Activated CD4-positive, CD25-positive, alpha-beta regulatory T cell (primary cell): ENCODE results near the gene SHMT1.
"Not testable (repeated sequence)": the region's sequence is repeated elsewhere in the genome, so short reads cannot be mapped to it uniquely, and the experiment has no call there.

ENCODE experiments used
- DNase-seq, 4 experiments: peaks; one replicate each; lab custom pipeline; 2025; lab: John Stamatoyannopoulos, UW

Gene SHMT1

DNA sequence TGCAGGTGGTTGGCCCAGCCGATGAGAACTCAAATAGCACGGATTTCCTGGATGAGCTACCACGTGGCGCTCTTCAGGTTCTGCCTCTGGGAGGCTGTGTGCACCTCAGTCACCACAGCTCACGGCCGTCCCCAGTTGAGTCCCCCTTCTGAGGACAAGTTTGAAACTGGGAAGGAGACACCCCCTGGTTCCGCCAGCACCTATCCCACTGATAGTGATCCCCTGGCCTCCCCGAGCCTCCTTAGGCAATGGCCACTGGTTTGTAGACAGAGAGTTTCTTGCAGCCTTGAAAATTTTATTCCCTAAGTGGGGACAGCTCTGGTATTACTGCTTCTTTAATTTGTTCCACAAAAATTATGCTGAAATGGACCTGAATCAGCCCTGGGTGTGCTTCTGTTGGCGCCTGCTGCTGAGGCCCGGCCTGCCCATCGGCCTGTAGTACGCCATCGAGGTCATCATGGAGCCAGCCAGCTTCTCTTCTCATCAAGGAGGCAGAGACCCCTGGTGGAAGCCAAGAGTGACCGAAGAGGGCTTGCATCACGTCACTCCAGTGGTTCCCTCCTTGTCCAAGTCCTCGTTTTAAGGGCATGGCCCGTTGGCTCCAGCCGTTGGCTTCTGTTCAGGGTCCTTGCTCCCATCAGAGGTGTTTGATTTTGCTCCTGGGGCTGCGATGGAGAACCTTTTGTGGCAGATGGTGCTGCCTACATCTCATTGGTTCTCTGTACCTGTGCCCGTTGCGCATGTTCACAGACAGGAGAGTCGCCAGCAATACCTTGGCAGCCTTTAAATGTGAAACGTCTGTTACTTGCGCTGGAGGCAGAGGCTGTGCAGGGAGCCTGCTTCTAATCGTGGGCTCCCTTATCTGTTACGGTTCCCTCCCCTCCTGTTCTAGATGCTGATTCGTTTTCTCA is 39.0 kb downstream of the SHMT1 start:
- no peak for DNase-seq

DNA sequence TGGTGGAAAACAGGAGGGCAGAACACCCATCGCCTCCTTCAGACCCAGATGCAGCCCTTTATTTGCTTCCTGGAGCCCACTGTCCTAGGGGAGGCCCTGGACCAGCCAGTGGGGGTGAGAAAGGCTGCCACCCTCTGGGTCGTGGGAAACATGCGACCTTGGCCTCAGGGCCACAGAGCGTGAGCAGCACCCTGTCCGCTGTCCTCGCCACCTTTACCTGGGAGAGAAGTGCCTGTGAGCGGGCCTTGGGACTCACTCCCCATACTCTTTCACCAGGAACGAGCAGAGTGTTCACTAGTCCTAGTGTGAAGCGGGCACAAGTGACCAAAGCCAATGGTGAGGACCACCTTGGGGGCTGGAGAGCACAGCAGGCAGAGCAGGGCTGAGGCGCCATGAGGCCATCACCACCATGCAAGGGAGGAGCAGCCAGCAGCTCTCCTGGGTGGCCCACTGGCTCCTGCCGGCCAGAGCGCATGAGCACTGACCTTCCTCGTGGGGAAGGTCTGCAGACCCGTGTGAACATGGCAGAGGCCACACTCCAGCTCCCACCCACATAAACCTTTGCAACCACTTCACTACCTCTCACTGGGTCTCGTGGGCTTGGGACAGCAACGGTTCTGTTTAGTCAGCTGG is 39.7 kb downstream of the SHMT1 start:
- no peak for DNase-seq

GRCh38 chr17:18323007-18323406 is 40.3 kb downstream of the SHMT1 start:
- DNase-seq, result no peak

- DNase-seq, result no peak
Observed at GRCh38 chr17:18322522-18322921, 40.8 kb downstream of the SHMT1 start.

- no peak for DNase-seq
Observed at GRCh38 chr17:18321309-18321708, 42.0 kb downstream of the SHMT1 start.

GRCh38 chr17:18320301-18320700 is 43.0 kb downstream of the SHMT1 start:
- no peak for DNase-seq

GRCh38 chr17:18319604-18320256 is 43.6 kb downstream of the SHMT1 start:
- DNase-seq, result no peak

GRCh38 chr17:18318771-18319450 is 44.4 kb downstream of the SHMT1 start:
- DNase-seq, result no peak

GRCh38 chr17:18318117-18318516 is 45.2 kb downstream of the SHMT1 start:
- DNase-seq, result no peak

DNA sequence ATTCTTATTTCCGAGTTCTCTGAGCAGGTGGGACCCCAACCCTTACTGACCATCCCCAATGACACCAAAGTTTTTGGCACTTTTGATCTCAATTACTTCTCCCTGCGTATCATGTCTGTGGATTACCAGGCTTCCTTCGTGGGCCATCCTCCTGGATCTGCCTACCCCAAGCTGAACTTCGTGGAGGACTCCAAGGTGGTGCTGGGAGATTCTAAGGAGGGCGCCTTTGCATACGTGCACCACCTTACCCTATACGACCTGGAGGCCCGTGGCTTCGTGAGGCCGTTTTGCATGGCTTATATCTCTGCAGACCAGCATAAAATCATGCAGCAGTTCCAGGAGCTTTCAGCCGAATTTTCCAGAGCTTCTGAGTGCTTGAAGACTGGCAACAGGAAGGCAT is 47.4 kb downstream of the SHMT1 start:
- DNase-seq, result no peak

DNA sequence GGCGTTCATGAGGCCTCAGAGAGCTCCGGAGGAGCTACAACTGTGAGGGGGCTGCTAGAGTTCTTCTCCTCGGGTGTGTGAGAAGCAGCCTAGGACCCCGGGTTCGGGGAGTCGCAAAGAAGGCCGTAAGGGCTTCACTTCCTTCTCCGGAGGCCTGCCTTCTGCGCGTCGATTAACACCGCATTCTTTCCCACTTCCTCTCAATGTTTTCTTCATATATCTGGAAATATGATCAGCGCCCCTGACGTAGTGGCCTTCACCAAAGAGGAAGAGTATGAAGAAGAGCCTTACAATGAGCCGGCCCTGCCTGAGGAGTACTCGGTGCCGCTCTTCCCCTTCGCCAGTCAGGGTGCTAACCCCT is 47.8 kb downstream of the SHMT1 start:
- DNase-seq, result peak in 2 of 4 experiments; percentile 34 to 47

DNA sequence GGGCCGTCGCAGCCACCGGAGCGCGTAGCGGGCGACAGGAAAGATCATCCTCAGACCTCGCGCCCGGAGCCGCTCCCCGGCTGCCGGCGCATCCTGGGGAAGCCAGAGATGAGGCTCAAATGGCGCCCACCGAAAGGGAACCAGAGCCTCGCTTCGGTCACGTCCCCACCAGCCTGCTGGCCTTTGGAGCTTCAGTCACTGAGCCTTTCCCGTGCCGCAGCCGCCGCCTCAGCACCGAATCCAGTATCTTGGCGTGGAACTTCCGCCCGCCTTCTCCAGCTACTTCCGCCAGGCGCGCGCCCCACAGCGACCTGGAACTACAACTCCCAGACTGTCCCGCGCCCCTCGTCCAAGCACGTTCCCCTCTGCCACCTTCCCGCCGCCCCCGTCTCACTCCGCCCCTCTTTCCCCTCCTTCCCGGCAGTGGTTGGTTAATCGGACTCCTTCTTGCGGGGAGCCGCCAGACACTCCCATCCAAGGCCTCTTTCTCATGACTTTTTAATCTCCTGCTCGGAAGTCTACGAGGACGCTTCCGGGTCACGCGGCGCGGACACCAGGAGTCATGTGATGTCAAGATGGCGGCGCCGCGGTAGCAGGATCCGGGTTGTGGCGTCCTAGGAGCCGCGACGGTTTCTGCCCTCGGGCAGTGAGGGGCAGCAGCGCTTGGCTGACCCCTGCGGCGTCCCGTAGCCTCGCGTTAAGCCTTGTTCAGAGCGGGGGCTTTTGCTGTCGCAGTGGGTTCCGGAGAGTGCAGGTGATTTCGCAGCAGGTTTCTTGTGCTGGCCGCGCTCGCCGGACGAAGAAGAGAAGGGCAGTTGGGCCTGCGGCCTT is 48.4 kb downstream of the SHMT1 start, which contains the start of the genes SMCR8 and TOP3A:
TSS of gene SMCR8 (plus strand) at position 563 of the 831 bp plus-strand sequence. CDS start 497 bp downstream, outside the sequence.
TSS of gene TOP3A (minus strand) at position 264 of the 831 bp plus-strand sequence. CDS start at position 48, 216 bp downstream.
- DNase-seq, result peak; percentile 95 to 96 (median 95)

DNA sequence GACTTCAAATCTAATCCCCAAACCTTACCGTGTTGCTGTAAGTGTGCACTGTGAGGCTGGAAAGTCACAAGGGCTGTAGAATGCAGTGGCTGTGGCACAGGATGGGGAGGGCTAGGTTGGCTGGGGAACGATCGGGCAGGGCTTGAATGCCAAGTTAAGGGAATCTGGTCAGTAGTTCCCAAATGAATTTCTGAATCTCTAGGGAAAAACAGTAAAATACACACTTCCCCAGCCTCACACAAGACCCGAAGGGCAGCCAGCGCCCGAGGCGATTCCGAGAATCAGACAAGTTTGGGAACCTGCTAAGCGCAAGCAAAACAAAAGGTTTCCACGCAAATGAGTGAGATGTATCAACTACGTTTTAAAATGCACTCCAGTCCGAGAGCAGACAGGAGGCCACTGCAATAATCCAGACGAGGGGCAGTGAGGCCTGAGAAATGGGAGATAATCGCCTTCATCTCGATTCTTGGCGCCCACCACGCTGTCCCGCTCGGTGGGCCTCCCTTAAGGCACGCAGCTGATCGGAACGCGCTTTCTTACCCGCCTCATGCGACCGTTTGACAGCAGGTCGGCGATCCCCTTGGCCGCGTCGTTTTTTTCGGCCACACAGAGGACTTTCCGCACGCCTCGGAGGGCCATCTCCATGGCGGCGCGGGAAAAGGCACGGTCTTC is 49.2 kb downstream of the SHMT1 start:
- DNase-seq, result no peak

DNA sequence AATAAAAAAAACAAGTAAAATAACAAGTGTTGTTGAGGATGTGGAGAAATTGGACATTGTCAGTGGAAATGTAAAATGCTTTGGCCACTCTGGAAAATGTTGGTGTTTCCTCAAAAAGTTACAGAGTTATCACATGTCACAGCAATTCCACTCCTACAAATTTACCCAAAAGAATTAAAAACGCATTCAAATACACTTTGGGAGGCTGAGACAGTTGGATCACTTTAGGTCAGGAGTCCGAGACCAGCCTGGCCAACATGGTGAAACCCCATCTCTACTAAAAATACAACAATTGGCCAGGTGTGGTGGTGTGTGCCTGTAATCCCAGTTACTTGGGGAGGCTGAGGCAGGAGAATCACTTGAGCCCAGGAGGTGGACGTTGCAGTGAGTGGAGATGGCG is 54.1 kb downstream of the SHMT1 start:
- DNase-seq, result no peak

- not testable (repeated sequence) for DNase-seq
Observed at GRCh38 chr17:18303206-18303605, 60.1 kb downstream of the SHMT1 start.

- no peak for DNase-seq
Observed at GRCh38 chr17:18300725-18301480, 62.4 kb downstream of the SHMT1 start.

DNA sequence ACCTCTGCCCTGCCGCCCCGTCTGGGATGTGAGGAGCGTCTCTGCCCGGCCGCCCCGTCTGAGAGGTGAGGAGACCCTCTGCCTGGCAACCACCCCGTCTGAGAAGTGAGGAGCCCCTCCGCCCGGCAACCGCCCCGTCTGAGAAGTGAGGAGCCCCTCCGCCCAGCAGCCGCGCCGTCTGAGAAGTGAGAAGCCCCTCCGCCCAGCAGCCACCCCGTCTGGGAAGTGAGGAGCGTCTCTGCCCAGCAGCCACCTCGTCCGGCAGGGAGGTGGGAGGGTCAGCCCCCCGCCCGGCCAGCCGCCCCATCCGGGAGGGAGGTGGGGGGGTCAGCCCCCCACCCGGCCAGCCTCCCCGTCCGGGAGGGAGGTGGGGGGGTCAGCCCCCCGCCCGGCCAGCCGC is 65.3 kb downstream of the SHMT1 start:
- not testable (repeated sequence) for DNase-seq

GRCh38 chr17:18291718-18292540 is 71.4 kb downstream of the SHMT1 start:
- DNase-seq, result no peak

DNA sequence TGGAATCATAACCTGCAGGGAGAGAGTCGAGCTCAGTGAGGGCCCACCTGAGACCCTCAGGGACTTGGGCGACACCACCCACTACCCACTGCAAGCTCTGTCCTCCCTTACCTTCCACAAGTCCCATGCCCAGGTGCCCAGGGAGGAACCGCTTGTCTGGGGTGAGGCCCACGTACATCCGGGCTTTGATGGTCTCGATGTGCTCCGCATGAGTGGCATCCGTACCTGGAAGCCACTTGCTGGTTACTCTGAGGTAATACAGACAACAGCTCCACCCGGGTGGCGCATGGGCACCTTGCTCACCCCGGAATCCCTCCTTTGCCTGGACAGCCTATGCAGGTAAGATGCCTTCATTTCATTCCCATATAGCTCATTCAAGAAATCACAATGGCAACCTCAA is 78.1 kb downstream of the SHMT1 start:
- no peak for DNase-seq
